NCI-H1694 treated with DMSO at 0.1 percent for 48 hours (cell line): Measurements from ENCODE around the gene PABPC3.

ENCODE experiments used
- DNase-seq: peaks from one replicate; lab custom pipeline; 2025; lab: John Stamatoyannopoulos, UW

PABPC3 gene

DNA sequence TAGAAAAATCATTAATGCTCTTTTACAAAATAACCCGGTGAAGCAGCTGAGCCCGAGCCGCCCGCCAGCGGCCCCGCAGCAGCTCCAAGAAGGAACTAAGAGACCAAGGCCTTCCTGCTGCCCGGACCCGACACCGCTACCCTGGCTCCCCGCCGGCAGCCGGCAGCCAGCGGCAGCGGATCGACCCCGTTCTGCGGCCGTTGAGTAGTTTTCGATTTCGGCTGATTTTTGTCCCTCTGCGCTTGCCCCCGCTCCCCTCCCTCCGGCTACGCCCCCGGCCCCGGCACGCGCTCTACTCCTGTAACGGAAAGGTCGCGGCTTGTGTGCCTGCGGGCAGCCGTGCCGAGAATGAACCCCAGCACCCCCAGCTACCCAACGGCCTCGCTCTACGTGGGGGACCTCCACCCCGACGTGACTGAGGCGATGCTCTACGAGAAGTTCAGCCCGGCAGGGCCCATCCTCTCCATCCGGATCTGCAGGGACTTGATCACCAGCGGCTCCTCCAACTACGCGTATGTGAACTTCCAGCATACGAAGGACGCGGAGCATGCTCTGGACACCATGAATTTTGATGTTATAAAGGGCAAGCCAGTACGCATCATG is at the start of gene PABPC3:
Gene PABPC3, plus strand, starts transcription at position 286 of the 603 bp plus-strand sequence. Its CDS starts 63 bp downstream, at position 349.
- DNase-seq = no peak

DNA sequence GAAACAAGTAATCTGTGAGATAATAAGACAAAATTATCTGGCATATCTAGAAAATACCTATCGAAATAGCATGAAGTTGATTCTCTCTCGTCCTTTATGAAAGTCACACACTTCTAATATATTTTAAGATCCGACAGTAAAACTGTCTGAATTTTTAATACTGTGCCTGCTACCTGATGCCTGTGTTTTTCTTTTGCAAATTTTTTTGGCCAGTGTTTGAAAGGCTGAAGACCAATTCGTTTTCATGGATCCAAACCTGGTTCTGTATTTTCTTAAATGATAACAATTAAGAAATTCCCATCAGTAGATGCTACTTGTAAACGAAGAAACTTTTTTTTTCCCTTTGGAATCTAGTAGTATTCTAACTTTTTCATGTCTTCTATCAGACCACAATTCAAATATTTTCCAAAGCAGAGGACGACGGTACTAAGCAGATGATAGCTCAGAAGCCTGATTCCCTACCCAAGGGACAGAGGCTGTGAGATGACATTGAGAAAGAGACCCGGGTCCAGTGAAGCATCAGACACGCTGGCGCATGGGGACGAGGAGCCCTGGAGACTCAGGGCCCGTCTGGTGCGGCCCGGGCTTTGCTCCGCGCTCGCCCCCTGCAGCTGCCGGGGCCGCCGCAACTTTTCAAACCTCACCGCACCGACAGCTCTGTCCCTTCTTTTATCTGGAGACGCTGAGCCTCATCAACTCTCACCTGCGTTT is 49.5 kb upstream of the PABPC3 start:
- DNase-seq = no peak

DNA sequence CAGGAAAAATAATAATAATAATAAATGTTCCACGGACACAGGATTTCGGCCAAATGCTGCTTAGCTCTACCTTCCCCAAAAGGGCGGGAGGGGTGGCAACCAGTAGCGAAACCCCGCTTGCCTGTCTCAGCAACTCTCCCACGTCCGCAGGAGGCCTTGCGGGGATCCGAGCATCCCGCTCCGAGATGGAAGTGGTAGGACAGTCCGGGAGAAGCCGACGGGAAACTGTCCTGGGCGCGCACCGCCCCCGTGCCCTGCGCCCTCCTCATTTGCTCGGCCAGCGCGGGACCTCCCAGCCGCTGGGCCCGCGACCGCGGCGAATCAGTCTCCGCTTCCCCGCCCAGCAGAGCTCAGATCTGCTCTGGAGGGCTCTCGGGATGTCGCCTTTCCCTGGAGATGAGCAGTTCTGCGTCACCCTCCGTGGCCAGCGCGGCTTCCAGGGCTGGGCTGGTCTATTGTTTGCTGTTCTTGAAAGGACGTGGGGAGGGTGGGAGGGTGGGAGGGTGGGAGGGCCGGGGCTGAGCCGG is 48.9 kb upstream of the PABPC3 start:
- no peak for DNase-seq

DNA sequence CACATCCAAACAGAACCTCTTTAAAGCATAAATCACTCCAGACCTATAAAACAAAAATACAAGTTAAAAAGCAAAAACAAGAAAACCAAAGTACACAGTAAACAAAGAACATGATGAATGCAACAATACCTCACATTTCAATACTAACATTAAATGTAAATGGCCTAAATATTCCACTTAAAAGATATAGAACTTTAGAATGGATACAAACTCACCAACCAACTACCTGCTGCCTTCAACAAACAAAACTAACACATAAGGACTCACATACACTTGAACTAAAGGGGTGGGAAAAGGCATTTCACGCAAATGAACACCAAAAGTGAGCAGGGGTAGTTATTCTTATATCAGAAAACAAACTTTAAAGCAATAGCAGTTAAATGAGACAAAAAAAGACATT is 44.9 kb upstream of the PABPC3 start:
- DNase-seq = no peak

DNA sequence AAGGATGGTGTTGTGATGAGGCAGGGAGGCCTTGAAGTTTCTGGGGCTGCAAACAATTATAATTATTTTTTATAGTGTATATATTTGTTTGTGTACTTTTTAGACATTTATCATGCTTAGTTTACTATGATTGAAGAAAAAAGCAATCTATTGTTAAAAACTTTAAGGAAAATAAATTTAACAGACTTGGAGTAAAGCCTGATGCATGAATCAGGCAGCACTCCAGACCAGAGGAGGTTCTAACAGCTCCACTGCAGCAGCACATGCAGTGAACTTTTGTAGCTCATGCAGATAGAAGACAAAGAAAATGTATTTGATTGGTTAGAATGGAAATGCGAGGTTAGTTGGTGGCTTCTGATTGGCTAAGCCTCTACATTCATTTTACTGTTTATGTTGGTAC is 36.8 kb upstream of the PABPC3 start:
- DNase-seq = no peak

DNA sequence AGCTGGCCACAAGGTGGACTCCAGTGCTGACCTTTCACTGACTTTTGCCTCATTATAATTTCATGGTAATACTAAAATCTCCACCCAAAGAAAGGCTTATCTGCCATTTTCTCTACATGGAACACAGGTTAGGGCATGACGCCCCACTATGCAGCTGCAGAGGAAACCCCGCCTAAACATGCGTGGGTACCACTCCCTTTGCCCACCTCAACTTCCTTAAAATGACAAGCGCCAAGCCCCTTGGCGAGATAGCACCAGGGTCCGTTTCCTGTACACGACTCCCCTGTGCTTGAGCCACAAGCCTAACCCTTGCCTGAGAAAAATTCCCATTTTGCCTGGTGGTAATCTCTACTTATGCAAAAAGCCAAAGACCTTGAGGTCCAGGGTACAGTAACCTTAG is 36.0 kb upstream of the PABPC3 start:
- DNase-seq = no peak

DNA sequence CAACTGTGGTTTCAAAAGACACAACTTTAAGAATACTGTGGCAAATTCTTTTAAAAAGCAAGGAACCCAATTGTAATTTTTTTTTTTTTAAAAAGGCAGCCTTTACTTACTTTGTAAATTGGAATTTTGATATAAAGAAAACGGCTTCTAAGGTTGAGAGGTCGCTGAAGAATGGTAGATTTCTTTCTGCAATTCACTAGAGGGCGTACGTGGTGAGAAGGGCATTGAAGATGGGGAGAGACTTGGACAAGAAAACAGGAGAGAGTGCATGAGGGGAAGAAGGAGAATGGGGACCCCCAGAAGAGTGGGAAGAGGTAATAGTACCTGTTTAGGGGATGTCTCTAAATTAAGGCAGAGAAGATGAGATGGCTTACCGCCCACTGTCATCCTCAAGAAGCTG is 33.5 kb upstream of the PABPC3 start:
- DNase-seq = no peak

DNA sequence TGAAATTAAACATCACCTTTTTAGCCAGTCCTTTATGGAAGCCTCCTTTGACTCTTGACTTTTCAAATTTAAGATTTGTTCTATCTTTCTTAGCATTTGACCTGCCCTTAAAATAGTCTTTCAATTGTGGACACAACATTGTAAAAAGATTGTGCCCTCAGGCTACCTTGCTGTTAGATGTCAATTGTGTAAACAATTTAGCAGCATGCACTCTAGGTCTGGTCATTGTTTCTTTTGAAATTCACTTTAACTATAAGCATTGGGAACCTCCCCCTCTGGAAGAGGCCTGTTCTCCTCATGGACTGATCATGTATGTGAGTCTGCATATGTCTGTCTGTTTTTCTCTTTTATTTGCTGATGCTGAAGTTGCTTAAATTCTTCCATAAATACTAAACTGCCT is 31.5 kb upstream of the PABPC3 start:
- DNase-seq = no peak

DNA sequence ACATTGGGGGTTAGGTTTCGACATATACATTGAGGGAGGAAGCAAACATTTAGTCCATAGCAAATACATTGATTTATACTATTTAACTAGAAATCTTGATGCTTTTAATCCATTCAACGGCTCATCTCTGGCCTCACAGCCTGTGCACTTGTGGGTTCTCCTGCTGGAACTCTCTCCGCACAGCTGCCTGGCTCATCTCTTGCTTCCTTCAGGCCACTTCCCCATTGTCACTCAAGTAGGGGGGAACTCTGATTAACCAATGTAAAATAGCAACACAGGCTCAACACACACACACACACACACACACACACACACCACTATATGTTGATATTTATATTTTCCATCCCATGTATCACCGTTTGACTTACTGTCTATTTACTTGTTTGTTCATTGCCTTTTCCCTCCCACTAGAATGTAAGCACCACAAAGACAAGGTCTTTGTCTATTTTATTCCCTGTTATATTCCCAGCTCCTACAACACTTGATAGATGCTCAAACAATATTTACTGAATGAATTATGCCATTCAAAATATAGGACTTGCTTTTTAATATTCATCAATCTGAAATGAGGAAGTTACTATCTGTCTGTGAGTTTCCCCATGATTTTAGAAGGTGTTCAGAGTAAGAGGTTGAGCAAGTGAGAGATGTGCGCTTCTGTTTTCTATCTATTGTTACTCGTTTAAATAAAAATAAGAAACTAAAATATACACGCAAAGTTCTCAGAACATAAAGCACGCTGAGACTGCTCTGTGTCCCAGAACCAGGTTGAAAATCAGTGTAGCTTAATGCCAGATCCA is 29.8 kb upstream of the PABPC3 start:
- DNase-seq = no peak

DNA sequence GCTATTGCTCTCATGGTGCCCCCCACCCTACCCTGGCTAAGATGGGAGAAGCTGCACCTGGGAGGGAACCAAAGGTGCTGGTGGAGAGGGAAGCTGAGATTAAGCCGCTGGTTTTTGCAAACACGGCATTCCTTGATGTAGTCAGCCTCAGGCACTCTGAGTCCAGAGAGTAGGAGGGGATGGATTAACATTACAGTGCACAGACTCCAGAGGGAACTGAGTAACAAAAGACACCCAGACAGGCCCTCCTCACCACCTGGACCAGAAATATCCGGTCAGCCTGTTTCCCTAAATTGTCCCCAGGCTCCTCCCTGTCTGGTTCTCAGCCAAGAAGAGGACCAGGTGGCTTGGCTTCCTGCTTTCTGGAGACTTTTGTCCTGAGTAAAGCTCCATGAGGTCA is 28.9 kb upstream of the PABPC3 start:
- DNase-seq = no peak

DNA sequence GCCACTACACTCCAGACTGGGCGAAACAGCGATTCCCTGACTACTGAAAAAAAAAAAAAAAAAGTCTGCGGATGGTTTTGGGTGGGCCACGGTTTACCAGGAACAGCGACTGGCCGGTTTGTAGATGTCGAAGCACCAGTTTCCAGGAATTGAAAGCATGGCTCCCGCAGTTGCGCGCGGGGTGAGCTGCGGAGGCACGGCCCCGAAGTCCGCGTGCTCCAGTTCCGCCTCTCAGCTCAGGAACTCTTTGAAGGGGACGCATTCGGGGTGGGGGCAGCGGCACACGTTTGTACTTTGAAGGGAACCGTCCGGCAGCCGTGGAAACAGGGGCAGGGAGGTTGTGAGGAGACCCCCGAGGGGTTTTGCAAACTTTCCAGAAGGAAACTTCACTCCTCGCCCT is 27.1 kb upstream of the PABPC3 start:
- no peak for DNase-seq

DNA sequence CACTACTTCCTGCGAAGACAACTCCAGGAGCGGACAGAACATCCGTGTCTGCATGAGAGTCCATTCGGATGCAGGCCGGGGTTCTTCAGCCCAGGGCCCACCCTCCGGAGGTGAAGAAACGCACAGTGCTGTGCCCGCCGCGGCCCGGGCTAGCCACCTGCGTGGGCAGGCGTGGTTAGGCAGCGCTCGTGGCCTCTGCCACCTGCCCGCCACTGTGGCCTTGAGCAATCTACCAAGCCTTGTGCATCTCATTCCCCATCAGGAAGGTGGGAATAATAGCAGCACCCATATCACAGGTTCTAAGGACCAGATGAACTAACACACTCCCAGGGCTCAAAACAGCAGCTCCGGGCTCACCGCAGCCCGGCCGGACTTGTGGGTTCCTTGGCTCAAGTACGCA is 26.7 kb upstream of the PABPC3 start:
- no peak for DNase-seq

DNA sequence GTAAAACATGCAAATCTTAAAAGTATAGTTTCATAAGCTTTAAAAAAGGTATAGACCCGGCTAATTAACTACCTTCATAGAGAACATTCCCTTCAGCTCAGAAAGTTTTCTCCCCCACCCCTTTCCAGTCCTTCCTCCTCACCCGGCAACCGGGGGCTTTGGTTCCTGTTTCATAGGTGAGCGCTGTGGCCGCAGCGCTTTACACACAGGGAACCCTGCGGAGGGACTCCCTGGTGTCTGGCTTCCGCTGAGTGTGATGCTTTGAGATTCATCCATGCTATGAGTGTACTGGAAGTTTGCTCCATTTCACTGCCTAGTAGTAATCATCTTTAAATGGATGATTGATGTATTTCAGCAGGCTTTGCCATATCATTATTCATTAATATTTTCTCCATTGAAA is 26.0 kb upstream of the PABPC3 start:
- no peak for DNase-seq

DNA sequence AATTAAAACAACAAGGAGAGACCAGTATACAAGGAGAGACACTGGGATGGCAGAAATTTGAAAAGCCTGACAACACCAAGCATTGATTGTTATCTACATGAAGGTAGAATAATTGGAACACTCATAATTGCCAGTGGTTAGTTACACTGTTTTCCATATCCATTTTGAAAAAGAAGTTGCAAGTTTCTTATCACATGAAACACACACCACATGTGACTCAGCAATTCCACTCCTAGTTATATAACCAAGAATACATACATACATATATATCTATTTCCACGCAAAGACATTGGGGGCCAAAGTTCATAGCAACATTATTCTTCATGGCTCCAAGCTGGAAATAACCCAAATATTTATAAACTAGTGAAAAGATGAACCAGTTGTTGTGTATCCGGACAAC is 15.2 kb upstream of the PABPC3 start:
- DNase-seq = no peak

DNA sequence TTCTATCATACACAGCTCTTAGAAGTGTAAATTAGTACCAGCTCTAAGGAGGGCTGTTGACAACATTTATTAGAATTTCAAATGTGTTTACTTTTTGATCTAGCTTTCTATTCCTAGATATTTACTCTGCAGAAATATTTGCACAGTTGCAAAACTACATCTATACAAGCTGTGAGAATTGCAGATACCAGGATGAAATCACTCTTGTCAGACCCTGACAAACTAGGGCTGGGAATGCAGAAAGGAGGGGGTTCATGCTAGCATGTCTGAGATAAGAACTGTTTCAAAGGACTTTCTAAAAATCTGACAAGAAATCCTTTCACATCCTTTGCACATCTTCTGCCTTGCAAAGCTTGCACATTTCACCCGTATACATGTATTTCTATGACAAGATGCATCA is 11.8 kb upstream of the PABPC3 start:
- DNase-seq = no peak

DNA sequence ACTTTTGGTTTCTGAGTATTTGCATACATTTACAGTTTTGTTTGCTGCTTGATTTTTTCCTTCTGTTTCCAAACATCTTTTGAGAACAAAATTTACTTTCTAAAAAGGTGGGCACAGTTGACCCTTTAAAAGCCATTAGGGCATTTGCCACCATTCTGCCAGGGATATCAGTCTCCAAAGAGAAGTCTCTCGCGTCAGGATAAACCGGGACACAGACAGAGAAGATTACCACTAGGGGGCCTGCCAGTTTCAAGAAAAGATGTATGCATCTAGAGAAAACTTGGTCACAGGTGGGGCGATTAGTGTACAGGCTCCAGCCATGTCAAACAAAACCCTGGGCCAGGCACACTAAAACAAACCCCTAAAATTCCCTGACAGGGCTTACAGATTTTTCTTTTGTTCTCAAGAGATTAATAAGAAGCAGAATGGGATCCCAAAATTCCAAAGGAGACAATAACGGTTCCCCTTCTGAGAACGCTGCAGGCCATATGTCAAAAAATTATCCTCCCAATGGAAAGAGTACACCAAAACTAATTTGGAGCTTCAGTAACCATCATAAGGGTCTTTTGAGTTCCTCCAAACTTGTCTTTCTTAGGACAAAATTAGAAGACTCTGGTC is 10.7 kb upstream of the PABPC3 start:
- DNase-seq = peak; percentile 2

DNA sequence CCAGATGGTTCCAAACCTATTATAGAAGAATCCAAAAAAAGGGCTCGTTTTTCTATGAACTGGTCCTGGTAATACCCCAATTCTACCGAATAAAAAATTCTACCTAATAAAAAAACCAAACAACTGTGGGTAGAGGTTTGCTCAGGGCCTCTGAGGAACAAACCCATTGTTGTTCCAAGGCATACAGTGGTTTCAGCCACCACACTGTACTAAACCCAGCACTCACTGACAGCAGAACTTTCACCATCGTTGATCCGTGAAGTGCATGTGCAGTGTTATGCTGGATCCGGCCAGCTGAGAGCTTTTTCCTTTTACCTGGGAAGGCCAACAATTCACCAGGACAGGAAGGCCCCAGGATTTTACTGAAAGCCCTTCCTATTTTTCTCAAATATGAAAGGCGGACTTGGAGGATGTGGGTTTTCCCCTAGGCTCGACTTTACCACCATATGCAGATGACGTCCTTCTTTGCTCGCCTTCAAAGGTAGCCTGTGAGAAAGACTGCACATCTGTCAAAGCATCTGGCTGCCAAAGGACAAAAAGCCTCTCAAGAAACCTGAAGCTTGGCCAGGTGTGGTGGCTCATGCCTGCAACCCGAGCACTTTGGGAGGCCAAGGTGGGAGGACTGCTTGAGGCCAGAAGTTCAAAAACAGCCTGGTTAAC is 7.2 kb upstream of the PABPC3 start:
- no peak for DNase-seq

DNA sequence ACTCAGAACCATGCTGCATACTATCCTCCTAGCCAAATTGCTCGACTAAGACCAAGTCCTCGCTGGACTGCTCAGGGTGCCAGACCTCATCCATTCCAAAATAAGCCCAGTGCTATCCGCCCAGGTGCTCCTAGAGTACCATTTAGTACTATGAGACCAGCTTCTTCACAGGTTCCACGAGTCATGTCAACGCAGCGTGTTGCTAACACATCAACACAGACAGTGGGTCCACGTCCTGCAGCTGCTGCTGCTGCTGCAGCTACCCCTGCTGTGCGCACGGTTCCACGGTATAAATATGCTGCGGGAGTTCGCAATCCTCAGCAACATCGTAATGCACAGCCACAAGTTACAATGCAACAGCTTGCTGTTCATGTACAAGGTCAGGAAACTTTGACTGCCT is 1.5 kb downstream of the PABPC3 start:
- no peak for DNase-seq

DNA sequence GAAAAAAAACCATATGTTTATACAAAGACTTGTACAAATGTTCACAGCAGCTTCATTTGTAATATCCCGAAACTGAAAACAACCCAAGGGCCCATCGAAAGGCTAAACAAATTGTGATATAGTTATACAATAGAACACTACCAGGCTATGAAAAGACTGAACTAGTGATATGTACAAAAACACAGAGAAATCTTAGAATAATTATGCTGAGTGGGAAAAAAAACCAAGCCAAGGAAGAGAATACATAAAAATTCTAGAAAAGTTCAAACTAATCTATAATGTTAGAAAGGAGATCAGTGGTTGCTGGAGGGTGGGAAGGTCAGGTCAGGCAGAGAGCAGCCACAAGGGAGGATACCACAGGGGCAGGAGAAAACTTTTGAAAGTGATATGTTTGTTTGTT is 7.8 kb downstream of the PABPC3 start:
- no peak for DNase-seq

DNA sequence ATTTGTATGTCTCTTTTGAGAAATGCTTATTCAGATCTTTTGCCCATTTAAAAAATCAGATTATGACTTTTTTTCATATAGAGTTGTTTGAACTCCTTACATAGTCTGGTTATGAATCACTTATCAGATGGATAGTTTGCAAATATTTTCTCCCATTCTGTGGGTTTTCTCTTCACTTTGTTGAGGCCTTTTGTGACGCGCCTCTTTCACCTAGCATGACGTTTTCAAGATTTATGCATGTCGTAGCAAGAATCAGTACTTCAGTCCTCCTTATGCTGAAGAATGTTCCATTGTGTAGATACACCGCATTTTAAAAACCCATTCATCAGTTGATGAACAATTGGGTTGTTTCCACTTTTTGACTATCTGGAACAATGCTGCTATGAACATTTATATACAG is 13.4 kb downstream of the PABPC3 start:
- no peak for DNase-seq

DNA sequence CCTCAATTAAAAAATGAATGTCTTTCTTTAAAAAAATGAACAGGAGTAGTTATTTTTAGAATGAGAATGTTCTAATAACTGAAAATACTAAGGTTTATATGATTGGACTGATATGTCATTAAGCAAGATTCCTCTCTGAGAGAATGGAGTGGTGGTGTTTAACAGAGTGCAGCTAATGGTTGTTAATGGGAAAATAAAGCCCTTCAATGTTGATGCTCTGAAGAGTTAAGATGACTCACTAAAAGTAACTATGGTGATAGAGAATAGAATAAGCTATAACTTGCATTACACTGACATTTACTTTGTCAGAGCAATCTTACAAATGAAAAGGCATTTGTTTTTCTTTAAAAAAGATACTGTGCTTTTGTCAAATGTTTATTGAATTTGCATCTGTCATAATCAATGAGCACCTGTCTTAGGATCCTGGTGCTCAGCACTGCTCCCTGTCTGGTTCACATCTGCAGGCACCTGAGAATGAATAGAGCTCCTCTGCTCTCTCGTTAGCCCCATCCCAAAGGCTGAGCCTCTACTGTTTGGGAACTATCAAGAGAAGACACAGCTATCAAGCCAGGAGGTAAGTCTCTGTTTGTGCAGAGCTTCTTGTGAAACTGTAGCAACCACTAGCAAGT is 15.1 kb downstream of the PABPC3 start:
- DNase-seq = no peak

DNA sequence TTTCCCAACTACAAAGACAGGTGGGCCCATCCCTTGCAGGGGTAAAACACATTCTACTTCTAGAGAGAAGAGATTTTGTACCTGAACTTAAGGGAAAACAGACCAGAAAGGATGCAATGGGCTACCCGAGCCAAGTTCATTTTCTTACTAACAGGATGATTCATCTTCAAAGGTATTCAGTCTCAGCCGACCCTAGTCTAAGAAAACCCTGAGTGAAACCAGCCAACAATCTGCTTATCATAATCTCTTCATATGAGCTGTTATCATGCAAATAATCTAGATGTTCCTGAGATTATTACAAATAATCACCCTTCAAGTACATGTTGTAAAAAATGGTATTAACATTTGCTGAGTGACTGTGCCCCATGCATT is 15.6 kb downstream of the PABPC3 start:
- no peak for DNase-seq
